GM12892 (cell line): Measurements from ENCODE around the gene DLG1.

Source experiments
- POLR2A ChIP-seq: IDR thresholded peaks from 2 replicates; pipeline ENCODE4 v1.6.1; 2011; ENCODE audit warnings: low read depth, low read length, control low read depth
- POLR2AphosphoS5 ChIP-seq: IDR thresholded peaks from 2 replicates; pipeline ENCODE4 v1.6.1; 2011; ENCODE audit warnings: low read depth, low read length, control low read depth

DNA sequence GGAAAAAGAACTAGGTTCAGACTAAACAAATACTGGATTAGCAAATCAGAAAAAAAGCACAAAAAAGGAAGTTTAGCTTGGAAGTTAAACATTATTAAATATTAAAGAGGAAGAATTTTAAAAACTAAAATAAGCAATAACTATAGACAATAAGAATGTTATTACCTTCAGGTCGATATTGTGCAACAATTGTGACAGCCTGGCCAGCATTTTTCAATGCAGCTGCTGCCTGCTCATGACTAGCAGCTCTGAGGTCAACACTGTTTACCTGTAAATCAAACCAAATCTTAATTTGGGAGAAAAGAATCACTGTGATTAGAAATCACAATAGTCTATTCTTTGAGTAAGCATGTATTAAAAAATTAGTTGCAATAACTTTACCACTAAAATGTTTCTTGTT, 193.7 kb downstream of the DLG1 start:
- TF ChIP-seq POLR2A (no peak), POLR2AphosphoS5 (no peak)
